GM18508 (cell line): ENCODE results near the gene CTNS.

Experiments used
- ATAC-seq: cut with Tn5 transposase; IDR thresholded peaks from one replicate; pipeline ENCODE4 v1.9.1; 2021; ENCODE audit warnings: moderate number of reproducible peaks; ENCODE audit not compliant: insufficient read depth, unreplicated experiment

Gene CTNS

GRCh38 chr17:3621146-3621720, 15.3 kb upstream of the CTNS start:
- ATAC-seq, result no peak

GRCh38 chr17:3622977-3623594, 13.5 kb upstream of the CTNS start:
- no peak for ATAC-seq

GRCh38 chr17:3626831-3627768, 9.5 kb upstream of the CTNS start:
- ATAC-seq, result no peak

DNA sequence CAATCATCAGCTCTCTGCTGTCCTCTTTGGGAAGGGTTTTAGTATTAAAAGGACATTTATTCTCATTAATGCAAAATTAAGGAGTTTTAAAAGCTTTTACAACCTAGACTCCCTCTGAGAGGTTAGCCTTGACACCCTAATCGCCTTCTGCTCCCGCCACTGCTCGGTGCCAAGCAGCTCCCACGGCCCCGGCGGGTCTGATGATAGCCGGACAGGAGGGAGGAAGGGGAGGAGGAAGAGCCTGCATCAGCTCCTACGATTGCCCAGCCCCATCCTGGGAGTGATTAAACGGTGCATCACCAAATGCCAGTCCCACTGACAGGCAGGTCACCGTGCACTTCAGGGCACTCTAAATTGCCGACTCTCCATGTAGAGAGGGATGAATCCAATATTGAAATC, 8.8 kb upstream of the CTNS start:
- no peak for ATAC-seq

- ATAC-seq, result no peak
These were observed 5.8 kb upstream of the CTNS start for GRCh38 chr17:3630781-3631180.

DNA sequence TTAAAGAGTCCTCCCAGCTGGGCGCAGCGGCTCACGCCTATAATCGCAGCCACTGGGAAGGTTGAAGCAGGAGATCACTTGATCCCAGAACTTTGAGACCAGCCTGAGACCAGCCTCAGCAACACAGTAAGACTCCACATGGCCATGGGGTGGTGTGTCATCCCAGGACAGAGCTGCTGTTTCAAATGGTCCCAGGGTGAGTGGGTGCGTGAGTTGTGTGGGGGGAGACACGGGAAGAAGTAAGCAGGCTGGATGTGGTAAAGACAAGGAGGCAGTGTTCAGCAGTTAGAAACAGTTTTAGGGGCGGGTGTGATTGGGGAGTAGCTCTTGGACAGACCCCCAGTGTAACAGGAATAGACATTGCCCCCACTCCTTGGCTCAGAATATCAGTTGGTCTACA, 4.3 kb upstream of the CTNS start:
- ATAC-seq, result no peak

- ATAC-seq, result no peak
These were observed 946 bp upstream of the CTNS start for GRCh38 chr17:3635474-3636153.

DNA sequence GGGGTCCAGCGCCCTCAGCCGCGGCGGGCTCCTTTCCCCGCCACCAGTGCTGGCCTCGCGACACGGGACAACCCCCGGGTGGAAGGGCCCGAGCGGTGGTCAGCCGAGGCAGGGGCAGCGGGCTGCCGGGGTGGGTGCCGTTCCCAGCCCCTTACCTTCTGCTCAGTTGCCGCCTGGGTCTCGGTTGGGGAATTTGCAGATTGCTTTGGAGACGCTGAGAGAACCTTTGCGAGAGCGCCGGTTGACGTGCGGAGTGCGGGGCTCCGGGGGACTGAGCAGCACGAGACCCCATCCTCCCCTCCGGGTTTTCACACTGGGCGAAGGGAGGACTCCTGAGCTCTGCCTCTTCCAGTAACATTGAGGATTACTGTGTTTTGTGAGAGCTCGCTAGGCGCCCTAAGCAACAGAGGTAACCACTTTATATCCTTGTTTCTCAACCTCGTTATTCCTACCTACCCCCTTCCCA, 381 bp downstream of the CTNS start:
- ATAC-seq, result no peak

DNA sequence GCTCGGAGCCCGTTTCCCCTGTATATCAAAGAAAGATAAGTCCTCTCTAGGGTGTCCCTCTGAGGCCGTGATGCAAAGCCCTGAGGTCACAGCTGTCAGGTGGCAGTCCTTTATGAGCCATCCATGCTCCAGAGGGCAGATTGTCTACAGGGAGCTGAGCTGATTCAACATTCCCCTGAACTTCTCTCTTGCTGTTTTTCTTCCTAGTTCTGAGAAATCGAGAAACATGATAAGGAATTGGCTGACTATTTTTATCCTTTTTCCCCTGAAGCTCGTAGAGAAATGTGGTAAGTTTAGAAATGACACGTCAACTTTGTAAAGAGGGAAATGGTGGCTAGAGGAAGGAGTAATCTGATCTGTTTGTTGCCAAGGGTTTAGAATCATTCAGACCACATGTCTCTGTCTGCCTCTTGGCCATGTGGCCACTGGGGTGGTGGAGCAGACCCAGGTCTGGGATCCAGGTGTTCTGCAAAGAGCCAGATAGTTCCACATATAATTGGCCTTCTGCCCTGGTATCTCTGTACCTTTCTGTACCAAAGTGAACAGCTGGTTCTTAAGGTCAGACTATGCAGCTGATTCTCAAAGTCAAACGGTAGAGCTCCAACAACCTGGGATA, 3.5 kb downstream of the CTNS start:
- ATAC-seq, result no peak

GRCh38 chr17:3641014-3641413, 4.5 kb downstream of the CTNS start:
- no peak for ATAC-seq

DNA sequence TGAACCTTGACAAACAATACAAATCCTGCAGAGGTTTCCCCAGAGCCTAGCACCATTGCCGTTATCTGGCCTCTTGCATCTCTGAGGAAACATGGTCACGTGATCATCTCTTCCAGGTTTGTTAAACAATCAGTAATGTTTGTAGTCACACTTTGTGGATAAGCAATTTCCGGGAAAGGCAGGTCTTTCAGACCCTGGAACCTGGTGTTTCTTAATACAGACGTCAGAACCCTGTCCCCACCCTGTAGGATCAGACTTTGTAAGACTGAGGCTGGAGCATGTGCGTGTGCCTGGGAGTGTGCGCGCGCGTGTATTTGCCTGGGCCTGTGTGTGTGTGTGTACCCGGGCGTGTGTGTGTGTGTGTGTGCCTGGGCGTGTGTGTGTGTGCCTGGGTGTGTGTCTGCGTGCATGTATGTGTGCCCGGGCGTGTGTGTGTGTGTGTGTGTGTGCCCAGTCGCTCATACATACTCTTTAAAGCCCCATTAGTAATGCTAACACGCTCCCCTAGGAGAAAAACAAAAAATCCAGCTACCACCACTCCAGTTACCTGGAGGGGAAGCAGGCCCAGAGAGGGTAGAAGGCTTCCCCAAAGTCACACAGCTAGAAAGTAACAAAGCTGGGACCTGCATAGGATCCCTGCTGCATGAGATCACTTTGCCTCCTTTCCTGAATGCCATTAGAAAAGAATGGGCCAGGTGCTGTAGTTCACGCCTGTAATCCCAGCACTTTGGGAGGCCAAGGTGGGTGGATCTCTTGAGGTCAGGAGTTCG, 5.3 kb downstream of the CTNS start:
- ATAC-seq, result no peak

DNA sequence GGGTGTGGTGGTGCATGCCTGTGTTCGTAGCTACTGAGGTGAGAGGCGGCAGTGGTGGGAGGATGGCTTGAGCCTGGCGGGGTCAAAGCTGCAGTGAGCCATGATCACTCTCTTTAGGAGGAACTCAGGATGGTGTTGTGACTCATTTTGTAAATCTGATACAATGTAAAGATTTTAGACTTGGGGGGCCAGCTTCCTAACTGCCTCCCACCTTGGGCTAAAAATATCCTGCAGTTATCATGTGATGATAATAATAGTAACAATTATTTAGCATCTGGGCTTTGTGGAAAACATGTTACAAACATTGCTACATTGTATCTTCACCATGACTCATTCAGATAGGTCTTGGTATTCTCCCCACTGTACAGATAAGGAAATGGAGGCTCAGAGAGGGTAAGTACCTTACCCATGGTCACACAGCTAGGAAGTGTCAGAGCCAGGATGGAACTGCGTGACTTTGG, 7.4 kb downstream of the CTNS start:
- no peak for ATAC-seq

DNA sequence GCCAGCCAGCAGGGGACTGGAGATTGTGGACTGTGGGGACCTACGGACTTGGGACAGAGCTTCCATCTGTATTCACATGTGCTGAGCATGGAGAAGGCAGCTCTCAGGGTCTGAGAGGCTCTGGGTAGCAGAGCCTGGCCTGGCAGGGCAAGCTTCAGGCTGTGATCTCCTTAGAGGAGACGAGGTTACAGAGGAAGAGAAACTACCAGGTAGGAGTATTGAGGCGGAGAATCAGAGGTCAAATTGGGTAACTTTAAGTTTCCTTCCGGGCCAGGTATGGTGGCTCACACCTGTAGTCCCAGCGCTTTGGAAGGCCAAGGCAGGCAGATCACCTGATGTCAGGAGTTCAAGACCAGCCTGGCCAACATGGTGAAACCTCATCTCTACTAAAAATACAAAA, 8.8 kb downstream of the CTNS start:
- no peak for ATAC-seq

GRCh38 chr17:3647251-3647650, 10.7 kb downstream of the CTNS start:
- no peak for ATAC-seq

GRCh38 chr17:3647769-3648555, 11.4 kb downstream of the CTNS start:
- ATAC-seq, result no peak

GRCh38 chr17:3655766-3656165, 19.2 kb downstream of the CTNS start:
- no peak for ATAC-seq

DNA sequence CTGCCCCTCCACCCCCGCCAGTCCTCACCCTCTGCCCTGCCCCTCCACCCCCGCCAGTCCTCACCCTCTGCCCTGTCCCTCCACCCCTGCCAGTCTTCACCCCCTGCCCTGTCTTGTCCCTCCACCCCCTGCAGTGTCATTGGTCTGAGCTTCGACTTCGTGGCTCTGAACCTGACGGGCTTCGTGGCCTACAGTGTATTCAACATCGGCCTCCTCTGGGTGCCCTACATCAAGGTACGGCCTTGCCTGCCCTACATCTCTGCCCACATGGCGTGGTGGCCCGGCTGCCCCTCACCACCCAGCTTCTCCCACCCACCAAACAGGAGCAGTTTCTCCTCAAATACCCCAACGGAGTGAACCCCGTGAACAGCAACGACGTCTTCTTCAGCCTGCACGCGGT, 19.8 kb downstream of the CTNS start:
- ATAC-seq, result no peak

GRCh38 chr17:3656755-3657587, 20.4 kb downstream of the CTNS start:
- ATAC-seq, result no peak
